Inflammatory macrophage treated with lipopolysaccharide for 4 hours (primary cell): ENCODE measurements around the gene SORCS2.
"Not testable (repeated sequence)": the region's sequence is repeated elsewhere in the genome, so short reads cannot be mapped to it uniquely, and the experiment has no call there.

Experiments used
- DNase-seq: peaks from one replicate; pipeline ENCODE4 v3.0.0-alpha.2; 2020

SORCS2 gene

DNA sequence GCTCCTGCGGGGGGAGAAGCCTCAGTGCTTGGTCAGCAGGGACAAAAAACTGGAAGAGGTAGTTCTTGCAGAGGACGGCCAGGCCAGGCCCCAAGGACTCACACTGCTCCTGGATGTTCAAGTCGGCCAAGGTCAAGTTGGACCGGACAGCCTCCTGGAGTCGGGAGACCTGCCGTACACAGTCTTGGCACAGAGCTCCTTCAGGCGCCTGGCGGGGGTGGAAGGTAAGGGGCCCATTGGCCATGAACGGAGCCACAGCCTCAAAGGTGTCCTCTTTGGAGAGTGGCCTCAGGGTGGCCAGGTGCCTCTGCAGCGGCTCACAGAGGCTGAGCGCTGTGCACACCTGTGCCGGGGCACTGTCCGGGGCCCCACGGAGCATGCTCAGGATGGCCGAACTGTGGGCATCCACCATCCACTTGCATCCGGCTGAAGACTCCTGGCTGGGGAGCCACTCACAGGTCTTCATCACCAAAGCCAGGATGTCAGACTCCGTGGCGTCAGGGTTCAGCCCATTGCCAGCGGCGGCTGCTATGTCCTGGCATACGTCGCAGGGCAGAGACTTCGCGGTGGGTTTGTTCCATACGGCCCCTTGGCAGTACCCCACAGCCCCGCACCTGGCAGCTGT lies 241.9 kb downstream of the SORCS2 start:
- no peak for DNase-seq

DNA sequence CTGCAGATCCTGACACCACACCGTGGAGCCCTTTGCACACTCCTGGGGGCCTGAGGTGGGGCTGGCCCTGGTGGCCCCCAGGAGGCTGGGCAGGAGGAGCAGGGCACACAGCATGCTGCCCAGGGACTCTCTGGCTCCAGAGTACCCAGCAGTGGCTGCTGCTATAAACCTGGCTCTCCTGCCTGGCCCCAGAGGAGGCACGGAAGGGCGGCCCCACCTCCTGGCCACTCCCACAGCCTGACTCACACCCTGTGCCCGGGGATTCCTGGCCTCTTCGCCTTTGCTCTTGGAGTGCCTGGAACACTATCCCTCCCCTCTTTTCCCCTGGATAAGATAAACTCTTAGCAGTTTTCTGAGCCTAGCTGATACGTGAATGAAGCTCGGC lies 242.4 kb downstream of the SORCS2 start, which contains the start of gene PSAPL1:
Gene PSAPL1 (minus strand): TSS at position 165 of the 385 bp plus-strand sequence. CDS start 51 bp downstream, at position 114.
- peak; percentile 1 for DNase-seq

DNA sequence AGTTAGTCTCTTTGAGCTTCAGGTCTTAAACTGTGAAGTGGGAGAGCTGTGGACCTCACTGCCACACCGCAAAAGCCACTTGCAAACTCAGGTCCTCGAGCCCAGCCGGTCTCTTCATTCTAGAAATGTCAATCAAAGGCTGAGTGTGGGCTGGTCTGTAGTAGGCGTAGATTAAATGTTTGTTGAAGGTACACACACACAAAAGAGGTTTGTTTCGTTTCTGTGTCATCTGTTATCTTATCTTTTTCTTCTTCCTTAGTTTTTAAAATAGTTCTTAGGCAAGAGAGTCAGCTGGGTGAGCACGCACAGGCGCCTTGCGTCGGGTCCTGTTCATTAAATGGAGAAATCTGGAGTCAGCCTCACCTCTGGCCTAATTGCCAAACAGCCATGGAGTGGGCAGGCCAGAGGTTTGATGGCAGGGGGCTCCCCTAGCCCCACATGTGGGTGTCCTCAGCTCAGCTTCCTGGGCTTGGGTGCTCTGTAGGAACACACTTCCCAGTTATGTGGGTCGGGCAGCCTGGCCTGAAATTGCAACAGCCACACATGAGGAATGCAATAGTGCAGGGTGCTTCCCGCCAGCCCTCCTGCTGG lies 243.2 kb downstream of the SORCS2 start:
- DNase-seq = no peak

DNA sequence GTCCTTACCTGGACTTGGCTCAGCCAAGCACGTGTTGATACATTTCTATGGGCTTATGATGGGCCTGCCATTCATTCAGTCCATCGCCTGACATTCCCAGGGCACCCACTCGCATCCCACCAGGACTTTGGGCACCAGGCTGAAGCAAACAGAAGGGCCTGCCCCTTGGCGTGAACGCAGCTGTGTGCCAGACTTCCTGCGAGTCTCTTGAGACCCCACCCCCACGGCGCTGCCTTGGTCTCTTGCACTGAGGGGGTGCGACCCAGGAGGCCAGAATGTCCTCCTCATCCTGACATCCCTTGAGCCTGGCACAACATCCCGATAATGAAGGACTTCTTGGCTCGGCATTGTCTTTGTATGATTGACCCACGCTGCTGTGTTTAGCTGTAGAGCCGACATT lies 243.9 kb downstream of the SORCS2 start:
- no peak for DNase-seq

DNA sequence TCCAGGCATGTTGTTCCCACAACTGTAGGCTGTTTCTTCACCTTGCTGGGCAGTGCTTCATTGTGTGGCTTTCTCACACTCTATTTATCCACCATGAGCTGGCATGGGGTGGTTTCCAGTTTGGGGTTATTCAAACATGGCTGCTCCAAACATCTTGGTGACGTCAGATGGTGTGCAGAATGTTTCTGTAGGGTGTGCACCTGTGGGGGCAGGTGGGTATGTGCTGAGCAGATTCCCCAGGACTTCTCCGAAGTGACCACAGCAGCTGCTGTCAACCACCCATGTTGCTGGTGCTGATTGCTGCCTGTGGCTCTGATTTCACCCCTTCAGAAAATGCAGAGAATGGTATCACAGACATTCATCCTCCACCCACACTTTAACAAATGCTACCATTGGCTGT lies 247.4 kb downstream of the SORCS2 start:
- DNase-seq = no peak

DNA sequence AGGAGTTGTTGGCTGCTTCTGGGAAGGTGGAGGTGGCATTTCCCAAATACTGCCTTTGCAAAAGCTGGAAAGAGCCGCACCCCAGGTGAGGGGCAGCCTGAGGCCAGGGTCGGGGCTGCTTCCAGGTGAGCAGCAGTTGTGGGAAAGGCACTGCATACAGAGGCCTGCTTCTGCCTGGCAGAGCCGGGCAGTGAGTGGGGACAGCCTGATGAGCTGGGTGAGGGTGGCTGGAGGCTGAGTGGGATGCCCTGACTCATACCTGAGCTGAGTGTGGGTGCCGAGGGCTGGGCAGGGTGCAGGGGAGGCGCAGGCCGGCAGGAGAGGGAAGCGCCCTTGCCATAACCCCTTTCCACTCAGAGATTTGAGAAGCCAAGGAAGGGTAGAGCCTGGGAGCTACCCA lies 248.9 kb downstream of the SORCS2 start:
- DNase-seq = no peak

DNA sequence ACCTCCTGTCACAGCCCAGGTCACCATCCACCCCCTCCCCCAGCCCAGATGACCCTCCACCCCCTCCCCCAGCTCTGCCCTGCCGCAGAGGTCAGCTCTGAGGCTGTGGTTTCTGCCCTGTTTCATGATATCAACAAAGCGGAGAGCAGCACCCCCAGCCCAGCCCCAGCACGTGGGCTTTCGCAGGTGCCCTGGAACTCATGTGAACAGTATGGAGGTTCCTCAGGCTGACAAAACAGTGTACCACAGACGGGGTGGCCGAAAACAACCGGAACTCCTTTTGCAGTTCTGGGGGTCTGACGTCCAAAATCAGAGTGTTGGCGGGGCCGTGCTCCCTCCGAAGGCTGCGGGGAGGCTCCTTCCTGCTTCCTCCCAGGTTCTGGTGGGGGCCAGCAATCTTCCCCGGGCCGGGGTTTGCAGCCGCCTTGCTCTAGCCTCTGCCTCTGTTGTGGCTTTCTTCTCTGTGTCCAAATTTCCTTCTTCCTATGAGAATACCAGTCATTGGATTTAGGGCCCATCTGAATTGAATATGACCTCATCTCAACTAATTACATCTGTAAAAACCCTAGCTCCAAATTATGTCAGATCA lies 250.3 kb downstream of the SORCS2 start:
- DNase-seq = no peak

DNA sequence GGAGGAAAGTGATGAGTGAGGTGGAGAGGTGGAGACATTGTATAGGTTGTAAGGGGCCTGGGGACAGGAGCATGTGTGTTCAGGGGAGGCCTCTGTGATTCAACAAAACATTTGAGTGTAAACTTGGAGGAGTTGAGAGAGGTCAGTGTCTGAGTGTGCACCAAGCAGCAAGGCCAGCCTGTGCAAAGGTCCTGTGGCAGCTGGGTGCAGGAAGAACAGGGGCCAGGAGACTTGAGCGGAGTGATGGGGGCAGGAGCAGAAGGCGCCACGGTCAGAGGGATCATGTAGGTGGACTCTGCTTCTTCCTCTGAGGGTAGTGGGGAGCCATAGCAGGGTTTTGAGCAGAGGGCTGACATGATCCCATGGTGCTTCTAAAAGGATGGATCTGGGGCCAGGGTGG lies 252.0 kb downstream of the SORCS2 start:
- no peak for DNase-seq

DNA sequence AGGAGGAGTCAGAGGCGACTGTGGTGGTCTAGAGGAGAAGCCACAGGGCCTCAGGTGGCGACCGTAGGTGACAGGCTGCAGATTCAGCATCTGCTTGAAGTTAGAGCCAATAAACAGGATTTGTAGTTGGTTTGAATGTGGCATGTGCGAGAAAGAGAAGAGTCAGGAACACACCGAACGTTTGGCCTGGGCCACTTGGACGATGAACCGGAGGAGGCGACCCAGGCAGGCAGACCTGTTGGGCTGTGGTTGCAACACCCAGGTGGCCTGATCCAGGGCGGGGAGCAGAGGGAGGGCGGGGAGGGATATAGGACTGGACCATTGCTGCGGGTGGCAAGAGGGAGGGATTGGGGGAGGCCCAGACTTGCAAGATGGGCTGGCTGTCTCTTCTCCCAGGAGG lies 252.4 kb downstream of the SORCS2 start:
- no peak for DNase-seq

DNA sequence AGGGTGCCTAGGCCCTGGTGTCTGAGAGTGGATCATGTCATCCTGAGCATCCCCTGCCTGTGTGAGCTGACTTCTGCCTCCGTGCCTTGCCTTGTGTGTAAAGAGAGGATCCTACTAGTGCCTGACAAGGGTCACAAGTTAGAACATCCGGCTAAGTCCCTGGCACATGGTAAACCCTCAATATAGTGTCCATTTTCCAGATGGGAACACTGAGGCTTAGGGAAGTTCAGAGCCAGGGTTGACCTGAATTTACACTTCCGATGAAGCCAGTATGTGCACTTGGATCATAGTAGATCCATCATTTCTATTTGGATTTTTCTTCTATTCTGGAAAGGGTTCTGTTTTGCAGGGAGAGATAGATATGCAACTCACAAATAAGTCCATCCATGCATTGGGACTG lies 254.9 kb downstream of the SORCS2 start:
- no peak for DNase-seq

DNA sequence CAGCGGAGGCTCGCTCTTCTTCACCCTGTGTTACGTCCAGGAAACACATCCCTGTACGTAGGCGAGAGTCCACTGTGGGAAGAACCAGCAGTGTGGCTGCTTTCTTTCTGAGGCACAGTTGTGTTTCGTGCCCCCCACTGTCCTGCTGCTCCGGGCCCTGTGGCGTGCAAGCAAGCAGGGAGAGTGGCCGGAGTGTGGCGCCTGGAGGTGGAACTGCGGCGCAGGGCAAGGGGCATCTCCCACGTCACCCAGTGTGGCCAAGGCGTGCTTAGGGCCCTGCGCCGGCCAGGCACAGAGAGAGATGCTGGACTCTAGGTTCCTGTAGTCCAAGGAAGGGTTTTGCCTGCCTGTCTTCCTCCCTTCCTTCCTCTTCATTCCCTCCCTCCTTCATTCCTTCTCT lies 255.7 kb downstream of the SORCS2 start:
- DNase-seq = no peak

DNA sequence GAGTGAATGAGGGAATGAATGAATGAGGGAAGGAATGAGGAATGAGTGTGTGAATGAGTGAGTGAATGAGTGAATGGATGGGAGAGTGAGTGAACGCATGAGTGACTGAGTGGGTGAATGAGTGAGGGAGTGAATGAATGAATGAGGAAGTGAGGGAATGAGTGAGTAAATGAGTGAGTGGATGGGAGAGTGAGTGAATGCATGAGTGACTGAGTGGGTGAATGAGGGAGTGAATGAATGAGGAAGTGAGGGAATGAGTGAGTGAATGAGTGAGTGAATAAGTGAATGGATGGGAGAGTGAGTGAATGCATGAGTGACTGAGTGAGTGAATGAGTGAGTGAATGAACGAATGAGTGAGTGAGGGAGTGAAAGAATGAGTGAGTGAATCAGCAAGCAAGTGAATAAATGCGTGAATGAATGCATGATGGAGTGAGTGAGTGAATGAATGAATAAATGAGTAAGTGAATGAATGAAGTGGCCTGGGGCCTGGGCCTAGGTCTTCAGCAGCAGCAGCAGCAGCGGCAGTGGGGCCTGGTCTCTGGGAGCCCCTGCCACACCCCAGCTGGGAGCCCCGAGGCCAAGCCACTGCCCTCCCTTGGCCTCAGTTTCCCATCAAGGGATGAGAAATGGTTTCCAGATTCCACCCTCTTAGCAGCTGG lies 258.6 kb downstream of the SORCS2 start:
- DNase-seq = no peak

DNA sequence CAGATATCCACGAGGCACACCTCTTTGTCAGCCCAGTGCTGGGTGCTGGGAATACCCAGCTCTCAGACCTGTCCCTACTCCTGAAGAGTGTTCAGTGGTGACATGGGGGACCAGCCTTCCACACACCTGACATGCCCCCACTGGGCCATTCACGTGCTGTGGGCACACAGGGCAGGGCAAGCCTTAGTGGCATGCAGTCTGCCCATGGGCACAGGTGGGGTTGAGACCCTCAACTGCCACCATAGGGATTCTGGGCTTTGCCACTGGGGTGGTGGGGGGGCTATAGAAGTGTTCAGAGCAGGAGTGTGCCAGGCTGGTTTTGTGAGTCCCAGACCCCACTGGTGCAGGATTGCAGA lies 259.1 kb downstream of the SORCS2 start:
- no peak for DNase-seq

DNA sequence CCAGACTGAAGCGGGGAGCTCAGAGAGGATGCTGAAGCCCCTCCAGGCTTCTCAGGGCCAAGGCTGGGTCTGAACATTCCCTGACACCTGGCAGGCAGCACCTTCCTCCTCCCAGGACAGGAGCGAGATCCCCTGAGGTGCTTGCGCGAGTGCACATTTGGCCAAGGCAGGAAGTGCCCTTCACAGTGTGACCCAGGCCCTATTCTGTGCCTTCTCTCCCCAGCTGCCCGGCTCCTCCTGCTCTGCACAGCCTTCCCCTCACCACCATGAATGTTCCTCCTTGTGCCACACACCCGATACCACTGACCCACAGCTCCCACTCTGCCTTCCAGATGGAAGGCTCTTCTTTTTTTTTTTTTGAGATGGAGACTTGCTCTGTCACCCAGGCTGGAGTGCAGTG lies 259.5 kb downstream of the SORCS2 start:
- no peak for DNase-seq

DNA sequence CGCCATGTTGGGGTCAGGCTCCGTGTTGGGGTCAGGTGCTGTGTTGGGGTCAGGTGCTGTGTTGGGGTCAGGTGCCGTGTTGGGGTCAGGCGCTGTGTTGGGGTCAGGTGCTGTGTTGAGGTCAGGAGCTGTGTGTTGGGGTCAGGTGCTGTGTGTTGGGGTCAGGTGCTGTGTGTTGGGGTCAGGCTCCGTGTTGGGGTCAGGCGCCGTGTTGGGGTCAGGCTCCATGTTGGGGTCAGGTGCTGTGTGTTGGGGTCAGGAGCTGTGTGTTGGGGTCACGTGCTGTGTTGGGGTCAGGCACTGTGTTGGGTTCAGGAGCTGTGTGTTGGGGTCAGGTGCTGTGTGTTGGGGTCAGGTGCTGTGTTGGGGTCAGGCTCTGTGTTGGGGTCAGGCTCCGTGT lies 260.5 kb downstream of the SORCS2 start:
- not testable (repeated sequence) for DNase-seq

DNA sequence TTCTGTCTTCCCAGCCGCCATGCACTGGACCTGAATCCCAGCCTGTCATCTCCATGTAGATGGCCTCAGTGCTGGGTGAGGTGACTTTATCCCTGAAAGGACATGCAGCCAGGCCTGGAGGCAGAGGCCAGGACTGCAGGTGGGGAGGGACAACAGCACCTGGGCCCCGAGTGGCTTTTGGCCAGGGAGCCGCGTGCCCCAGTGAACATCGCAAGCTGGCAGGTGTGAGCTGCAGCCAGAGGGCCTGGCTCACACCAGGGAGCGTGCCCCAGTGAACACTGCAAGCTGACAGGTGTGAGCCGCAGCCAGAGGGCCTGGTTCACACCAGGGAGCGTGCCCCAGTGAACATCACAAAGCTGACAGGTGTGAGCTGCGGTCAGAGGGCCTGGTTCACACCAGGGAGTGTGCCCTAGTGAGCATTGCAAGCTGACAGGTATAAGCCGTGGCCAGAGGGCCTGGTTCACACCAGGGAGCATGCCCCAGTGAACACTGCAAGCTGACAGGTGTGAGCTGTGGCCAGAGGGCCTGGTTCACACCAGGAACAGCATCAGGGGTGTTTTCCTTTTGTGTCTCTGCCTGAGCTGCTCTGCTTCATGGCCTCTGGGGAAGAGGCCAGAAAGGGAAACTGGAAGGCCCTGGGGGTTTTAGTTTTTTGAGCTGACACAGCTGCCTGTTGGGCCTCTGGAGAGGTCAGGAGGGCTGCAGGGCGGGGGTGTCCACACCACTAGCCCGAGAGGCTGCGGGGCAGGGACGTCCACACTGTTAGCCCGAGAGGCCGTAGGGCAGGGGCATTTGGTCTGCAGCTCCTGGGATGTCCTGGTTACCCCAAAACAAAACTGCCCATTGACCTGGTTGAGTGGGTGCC lies 265.1 kb downstream of the SORCS2 start:
- DNase-seq = no peak

DNA sequence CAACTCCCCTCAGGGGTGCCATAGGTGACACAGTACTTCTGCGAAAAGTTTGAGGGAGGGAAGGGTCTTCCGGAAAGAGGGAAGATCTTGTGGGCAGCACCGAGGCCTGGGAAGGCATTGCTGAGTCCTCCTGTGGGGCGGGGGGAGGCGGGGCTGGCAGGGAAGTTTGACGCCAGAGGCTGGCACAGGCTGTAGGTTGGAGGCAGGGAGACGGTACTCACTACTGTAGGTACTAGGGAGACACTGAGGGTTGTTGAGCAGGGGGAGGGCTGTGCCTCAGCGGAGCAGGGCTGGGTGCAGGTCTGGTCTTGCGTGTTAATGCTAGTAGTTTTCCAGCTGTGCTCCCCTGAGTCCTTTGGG lies 265.7 kb downstream of the SORCS2 start:
- DNase-seq = no peak

DNA sequence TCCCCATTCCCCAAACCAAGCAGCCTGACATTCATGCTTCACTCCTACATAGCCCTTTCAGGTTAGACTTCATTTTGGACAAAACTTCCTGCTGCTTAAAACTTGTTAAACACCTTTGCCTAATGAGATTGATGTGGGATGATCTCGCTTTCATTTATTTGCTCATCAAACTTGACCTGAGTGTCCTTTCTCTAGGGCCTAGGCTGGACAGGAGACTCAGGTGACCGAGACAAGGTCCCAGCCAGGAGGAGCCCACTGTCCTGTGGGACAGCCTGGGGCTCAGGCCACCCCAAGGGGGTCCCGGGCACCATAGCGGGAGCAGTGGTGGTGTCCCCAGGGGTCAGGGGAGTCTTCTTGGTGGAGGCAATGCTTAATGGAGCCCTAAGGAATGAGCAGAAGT lies 266.1 kb downstream of the SORCS2 start:
- DNase-seq = no peak

DNA sequence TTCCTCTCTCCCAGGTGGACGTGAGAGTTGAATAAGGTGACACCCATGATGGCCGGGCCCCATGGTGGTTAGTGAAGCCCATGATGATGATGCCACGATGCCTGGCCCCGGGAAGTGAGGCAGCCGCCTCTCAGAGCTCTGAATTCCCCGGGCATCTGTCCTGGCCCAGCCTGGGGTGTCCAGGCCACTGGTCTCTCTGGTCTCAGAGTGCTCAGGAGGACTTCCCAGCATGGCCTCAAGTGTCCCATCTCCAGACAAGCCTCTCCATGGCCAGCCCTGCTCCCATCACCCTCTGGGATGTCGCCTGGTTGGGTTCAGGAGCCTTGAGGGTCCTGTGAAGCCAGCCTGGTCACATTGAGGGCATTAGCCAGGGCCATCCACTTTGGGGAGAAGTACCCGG lies 267.1 kb downstream of the SORCS2 start:
- no peak for DNase-seq

DNA sequence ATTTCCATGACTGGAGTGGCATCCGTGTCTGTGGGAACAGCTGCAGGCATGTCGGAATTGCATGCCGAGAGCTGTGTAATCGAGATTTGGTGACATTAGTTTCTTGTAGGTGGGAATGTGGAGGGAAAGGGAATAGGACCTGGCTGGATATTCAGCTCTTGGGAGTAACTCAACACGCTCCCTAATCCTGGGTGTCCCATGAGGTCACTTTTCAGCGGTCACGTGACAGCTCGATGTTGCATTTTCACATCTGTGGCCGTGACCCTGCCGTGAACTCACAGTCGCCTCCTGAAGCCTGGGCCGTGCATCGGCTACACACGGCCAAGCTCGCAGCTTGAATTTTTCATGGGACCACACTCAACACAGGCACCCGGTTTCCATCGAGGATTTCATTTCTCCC lies 268.2 kb downstream of the SORCS2 start:
- DNase-seq = no peak

DNA sequence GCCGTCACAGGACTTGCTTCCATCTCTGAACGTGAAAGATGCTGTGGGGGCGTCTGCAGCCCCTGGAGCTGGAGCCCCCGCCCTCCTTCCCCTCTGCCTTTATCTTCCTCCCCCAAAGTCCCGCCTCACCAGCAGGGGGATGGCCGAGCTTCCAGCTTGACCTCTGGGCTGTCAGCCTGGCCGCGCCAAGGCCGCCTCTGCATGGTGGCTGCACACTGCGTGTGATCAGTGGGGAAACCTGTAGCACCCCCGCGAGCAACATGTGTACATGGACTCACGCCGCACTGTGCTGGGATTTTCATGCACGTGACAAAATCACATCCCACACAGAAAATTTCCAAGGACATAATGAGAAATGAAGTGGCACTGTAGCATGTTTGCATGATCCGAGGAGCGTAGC lies 268.9 kb downstream of the SORCS2 start:
- DNase-seq = no peak

DNA sequence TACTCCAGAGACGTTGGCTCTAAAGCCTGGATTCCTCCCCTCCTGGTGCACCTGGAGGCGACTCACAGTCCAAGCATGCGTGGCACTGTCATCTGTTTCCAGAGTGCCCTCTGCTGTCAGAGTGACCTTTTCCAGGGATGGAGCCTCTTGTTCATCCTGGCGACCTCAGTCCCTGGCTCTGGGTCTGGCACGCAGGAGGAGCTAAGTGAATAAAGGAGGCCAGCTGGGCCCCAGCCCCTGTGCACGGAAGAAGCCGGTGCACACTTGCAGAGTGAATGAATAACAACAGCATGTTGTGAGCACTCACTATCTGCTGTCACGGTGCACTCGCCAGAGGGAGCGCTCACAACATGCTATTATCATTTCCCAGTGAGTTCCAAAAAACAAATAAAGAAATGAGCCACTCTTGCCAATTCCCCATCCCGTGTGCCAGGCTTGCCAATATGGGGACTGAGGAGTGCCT lies 270.2 kb downstream of the SORCS2 start:
- DNase-seq = no peak

DNA sequence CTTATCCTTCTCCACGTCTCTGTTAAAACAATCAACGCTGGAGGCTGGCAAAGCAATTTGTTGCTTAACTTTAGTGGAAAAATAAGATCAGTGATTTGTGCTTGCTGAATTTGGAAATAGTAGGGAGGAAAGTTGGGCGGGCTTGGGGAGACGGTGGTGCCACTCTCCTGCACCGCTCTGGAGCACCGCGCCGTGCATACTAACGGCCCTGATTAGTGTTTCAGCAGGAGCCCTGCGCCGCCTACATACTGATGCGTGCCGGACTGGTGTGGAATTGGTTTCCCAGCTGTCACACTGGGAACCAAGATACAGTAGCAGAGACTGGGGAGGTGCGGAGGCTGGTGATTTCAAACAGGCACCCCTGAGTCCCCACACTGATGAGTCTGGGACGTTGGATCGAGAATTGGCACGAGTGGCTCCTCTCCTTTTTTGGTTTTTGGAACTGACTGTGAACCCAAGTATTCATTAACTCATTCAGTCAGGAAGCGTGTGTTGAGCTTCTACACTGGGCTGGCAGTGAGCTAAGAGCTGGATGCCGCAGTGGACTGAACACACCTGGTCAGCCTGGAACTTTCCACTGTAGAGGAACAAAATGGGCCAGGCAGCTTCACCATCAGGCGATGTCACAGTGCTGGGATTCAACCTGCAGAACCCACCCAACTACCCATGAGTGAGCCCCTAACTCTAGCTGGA lies 271.4 kb downstream of the SORCS2 start:
- DNase-seq = no peak
